Neural crest cell (in vitro differentiated cells): ENCODE measurements around the gene GABBR2. TPM values are rescaled to one million over a fixed set of nuclear protein-coding genes. Genes with fewer than 3 reads are reported as not detected.

Experiments used
- DNase-seq: peaks from one replicate; pipeline ENCODE4 v3.0.0; 2021; ENCODE audit warnings: low read depth, mixed read lengths, low spot score
- H3K27ac Mint-ChIP-seq: one replicate; pipeline ENCODE4 v1.8.0; 2021; ENCODE audit warnings: mild to moderate bottlenecking, mixed read lengths; ENCODE audit not compliant: unreplicated experiment
- H3K27me3 Mint-ChIP-seq: 2 replicates; pipeline ENCODE4 v1.8.0; 2021; ENCODE audit warnings: low read depth, mild to moderate bottlenecking, mixed read lengths
- H3K36me3 Mint-ChIP-seq: 2 replicates; pipeline ENCODE4 v1.8.0; 2021; ENCODE audit warnings: low read depth, mild to moderate bottlenecking, mixed read lengths
- H3K4me1 Mint-ChIP-seq: 2 replicates; pipeline ENCODE4 v1.8.0; 2021; ENCODE audit warnings: mixed read lengths
- H3K4me3 Mint-ChIP-seq: one replicate; pipeline ENCODE4 v1.8.0; 2021; ENCODE audit warnings: mild to moderate bottlenecking, mixed read lengths
- H3K9me3 Mint-ChIP-seq: 2 replicates; pipeline ENCODE4 v1.8.0; 2021; ENCODE audit warnings: mixed read lengths
- CTCF ChIP-seq: fragments of 200-600 bp; sonication (generic); conservative IDR thresholded peaks from 2 replicates; pipeline ENCODE4 v1.5.0; 2021; ENCODE audit warnings: antibody characterized with exemption, mild to moderate bottlenecking
- total RNA-seq: library from RNA; stranded (reverse); gene quantifications from 2 replicates; pipeline ENCODE4 v1.2.1, GENCODE V29; 2021

Gene GABBR2
- total RNA-seq, 1 donor from 2014 or later, result 0.84 TPM

GRCh38 chr9:98727428-98727827, 18.7 kb upstream of the GABBR2 start:
- no peaks in the 10 kb centered on the region for H3K4me1 Mint-ChIP-seq
- no peaks in the 10 kb centered on the region for H3K36me3 Mint-ChIP-seq
- H3K4me3 Mint-ChIP-seq, result no peak overlapping the region
- H3K27me3 Mint-ChIP-seq, result peaks cover 37% of the 10 kb centered on the region
- H3K9me3 Mint-ChIP-seq, result no peaks in the 10 kb centered on the region
- no peak overlapping the region for H3K27ac Mint-ChIP-seq
- TF ChIP-seq CTCF, result no peak
- no peak for DNase-seq

- Mint-ChIP-seq H3K27me3 (peaks cover 42% of the 10 kb centered on the region), H3K9me3 (no peaks in the 10 kb centered on the region), H3K36me3 (no peaks in the 10 kb centered on the region)
These were observed 18.0 kb upstream of the GABBR2 start for GRCh38 chr9:98726735-98727134.

GRCh38 chr9:98724810-98725530, 16.2 kb upstream of the GABBR2 start:
- Mint-ChIP-seq H3K4me1 (no peaks in the 10 kb centered on the region), H3K36me3 (no peaks in the 10 kb centered on the region), H3K4me3 (no peak overlapping the region), H3K27me3 (peaks cover 48% of the 10 kb centered on the region), H3K9me3 (no peaks in the 10 kb centered on the region), H3K27ac (no peak overlapping the region)
- TF ChIP-seq CTCF, result no peak
- DNase-seq, result no peak

More at GRCh38 chr9:98726735-98727134, 18.0 kb upstream of the GABBR2 start:
- TF ChIP-seq CTCF, result no peak
- DNase-seq, result no peak
- no peak overlapping the region for H3K4me3 Mint-ChIP-seq
- H3K27ac Mint-ChIP-seq, result no peak overlapping the region
- H3K4me1 Mint-ChIP-seq, result no peaks in the 10 kb centered on the region

- peaks cover 73% of the 10 kb centered on the region for H3K27me3 Mint-ChIP-seq
- DNase-seq, result no peak
- peak overlapping the region; percentile 40 for H3K27ac Mint-ChIP-seq
- H3K36me3 Mint-ChIP-seq, result no peaks in the 10 kb centered on the region
- TF ChIP-seq CTCF, result no peak
- H3K9me3 Mint-ChIP-seq, result no peaks in the 10 kb centered on the region
- no peak overlapping the region for H3K4me3 Mint-ChIP-seq
- H3K4me1 Mint-ChIP-seq, result no peaks in the 10 kb centered on the region
These were observed 12.9 kb upstream of the GABBR2 start for GRCh38 chr9:98721643-98722042.

- no peak for TF ChIP-seq CTCF
- Mint-ChIP-seq H3K4me1 (no peaks in the 10 kb centered on the region), H3K27me3 (peaks cover 74% of the 10 kb centered on the region), H3K4me3 (no peak overlapping the region), H3K9me3 (no peaks in the 10 kb centered on the region), H3K27ac (no peak overlapping the region), H3K36me3 (no peaks in the 10 kb centered on the region)
- no peak for DNase-seq
These were observed 11.7 kb upstream of the GABBR2 start for GRCh38 chr9:98720402-98720801.
